Spinal cord (tissue), 10 donors: ENCODE data around the gene PPY. TPM values are rescaled to one million over a fixed set of nuclear protein-coding genes. Genes with fewer than 3 reads are reported as not detected.
"Not testable (repeated sequence)": the region's sequence is repeated elsewhere in the genome, so short reads cannot be mapped to it uniquely, and the experiment has no call there.

ENCODE experiments used
- DNase-seq, 6 donors: peaks; one replicate each; pipeline versions ENCODE4 v3.0.0 to v3.0.0-alpha.2; 2013 to 2015; ENCODE audit warnings: low spot score in 6 of 6, low read depth in 4 of 6
- H3K27ac ChIP-seq: one replicate; pipeline ENCODE4 v1.5.1; 2013; ENCODE audit warnings: low read depth, low read length, control low read depth
- H3K27me3 ChIP-seq: one replicate; pipeline ENCODE4 v1.6.1; 2013; ENCODE audit warnings: low read length; ENCODE audit not compliant: control insufficient read depth, insufficient read depth
- H3K36me3 ChIP-seq: one replicate; pipeline ENCODE4 v1.6.1; 2013; ENCODE audit warnings: low read length; ENCODE audit not compliant: control insufficient read depth, insufficient read depth
- H3K4me1 ChIP-seq: one replicate; pipeline ENCODE4 v1.6.1; 2013; ENCODE audit warnings: low read length; ENCODE audit not compliant: control insufficient read depth, insufficient read depth
- H3K4me3 ChIP-seq: one replicate; pipeline ENCODE4 v1.5.1; 2013; ENCODE audit warnings: low read depth, low read length, control low read depth
- H3K9me3 ChIP-seq: one replicate; pipeline ENCODE4 v1.6.1; 2013; ENCODE audit warnings: low read length; ENCODE audit not compliant: control insufficient read depth, insufficient read depth
- WGBS: methylation state at CpG from one replicate; pipeline ENCODE4 v1.1.5; 2013; ENCODE audit warnings: missing lambda C conversion rate; ENCODE audit not compliant: insufficient coverage; 5-methylcytosine and 5-hydroxymethylcytosine counted together
- polyA plus RNA-seq, 2 donors: library from polyadenylated mRNA; unstranded; fragments of 120-200 nt; gene quantifications; one replicate each; pipeline ENCODE4 v1.2.1, GENCODE V29; 2013; ENCODE audit not compliant: insufficient read length in 2 of 2
- total RNA-seq, 2 donors: library from RNA; depleted of rRNA in 1 of 2; stranded (reverse); fragments of 120-200 nt in 1 of 2; fragments of >200 nt in 1 of 2; gene quantifications; one replicate each; pipeline versions ENCODE4 v1.2.3 to v1.2.4, GENCODE V29; 2013 to 2014
- donor health status: healthy.

Gene PPY
- total and polyA plus RNA-seq, 4 donors, result not detected

DNA sequence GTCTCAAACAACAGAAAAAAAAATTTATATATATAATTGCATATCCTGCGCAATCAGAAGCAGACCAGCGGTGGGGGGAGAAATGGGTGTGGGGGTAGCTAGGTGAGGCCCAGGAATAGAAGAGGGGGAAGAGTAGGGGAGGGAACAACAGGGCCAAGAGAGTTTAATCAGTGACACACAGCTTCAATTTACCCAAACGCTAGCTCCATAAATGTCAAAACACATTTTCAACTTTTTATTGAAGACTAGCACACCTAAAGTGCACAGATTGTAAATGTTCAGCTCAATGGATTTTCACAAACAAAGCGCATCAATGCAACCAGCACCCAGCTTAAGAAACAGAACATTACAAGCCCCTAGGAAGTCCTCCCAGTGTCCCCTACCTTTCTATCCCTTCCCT lies 37.4 kb upstream of the PPY start:
- H3K27ac ChIP-seq, result no peak overlapping the region
- H3K4me1 ChIP-seq, result peaks cover 17% of the 10 kb centered on the region
- H3K36me3 ChIP-seq, result no peaks in the 10 kb centered on the region
- 86% methylated on average over 1 of the region's 4 CpGs for WGBS
- peak in 1 of 6 donors; percentile 16 for DNase-seq
- H3K9me3 ChIP-seq, result no peaks in the 10 kb centered on the region
- H3K27me3 ChIP-seq, result peaks cover 21% of the 10 kb centered on the region
- H3K4me3 ChIP-seq, result no peak overlapping the region

- 73% methylated on average over 6 of the region's 7 CpGs for WGBS
- peak in 1 of 6 donors; percentile 11 for DNase-seq
- peaks cover 10% of the 10 kb centered on the region for H3K4me1 ChIP-seq
- peaks cover 18% of the 10 kb centered on the region for H3K27me3 ChIP-seq
- no peak overlapping the region for H3K4me3 ChIP-seq
- no peak overlapping the region for H3K27ac ChIP-seq
- no peaks in the 10 kb centered on the region for H3K9me3 ChIP-seq
- H3K36me3 ChIP-seq, result no peaks in the 10 kb centered on the region
These were observed 36.7 kb upstream of the PPY start for GRCh38 chr17:43979011-43979410.

DNA sequence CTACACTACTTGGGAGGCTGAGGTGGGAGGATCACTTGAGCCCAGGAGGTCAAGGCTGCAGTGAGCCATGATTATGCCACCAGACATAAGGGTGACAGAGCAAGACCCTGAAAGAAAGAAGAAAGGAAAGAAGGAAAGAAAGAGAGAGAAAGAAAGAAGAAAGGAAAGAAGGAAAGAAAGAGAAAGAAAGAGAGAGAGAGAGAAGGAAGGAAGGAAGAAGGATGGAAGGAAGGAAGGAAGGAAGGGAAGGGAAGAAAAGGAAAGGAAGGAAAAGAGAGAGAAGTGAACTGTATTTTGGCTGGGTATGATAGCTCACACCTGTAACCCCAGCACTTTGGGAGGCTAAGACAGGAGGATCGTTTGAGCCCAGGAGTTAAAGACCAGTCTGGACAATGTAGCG lies 35.8 kb upstream of the PPY start:
- no peak for DNase-seq
- H3K4me3 ChIP-seq, result no peak overlapping the region
- no peak overlapping the region for H3K27ac ChIP-seq
- no peaks in the 10 kb centered on the region for H3K9me3 ChIP-seq
- no peaks in the 10 kb centered on the region for H3K36me3 ChIP-seq
- H3K27me3 ChIP-seq, result peaks cover 10% of the 10 kb centered on the region
- peaks cover under 1% of the 10 kb centered on the region for H3K4me1 ChIP-seq
- WGBS, result no CpG with 5 or more reads among the region's 2 CpGs

DNA sequence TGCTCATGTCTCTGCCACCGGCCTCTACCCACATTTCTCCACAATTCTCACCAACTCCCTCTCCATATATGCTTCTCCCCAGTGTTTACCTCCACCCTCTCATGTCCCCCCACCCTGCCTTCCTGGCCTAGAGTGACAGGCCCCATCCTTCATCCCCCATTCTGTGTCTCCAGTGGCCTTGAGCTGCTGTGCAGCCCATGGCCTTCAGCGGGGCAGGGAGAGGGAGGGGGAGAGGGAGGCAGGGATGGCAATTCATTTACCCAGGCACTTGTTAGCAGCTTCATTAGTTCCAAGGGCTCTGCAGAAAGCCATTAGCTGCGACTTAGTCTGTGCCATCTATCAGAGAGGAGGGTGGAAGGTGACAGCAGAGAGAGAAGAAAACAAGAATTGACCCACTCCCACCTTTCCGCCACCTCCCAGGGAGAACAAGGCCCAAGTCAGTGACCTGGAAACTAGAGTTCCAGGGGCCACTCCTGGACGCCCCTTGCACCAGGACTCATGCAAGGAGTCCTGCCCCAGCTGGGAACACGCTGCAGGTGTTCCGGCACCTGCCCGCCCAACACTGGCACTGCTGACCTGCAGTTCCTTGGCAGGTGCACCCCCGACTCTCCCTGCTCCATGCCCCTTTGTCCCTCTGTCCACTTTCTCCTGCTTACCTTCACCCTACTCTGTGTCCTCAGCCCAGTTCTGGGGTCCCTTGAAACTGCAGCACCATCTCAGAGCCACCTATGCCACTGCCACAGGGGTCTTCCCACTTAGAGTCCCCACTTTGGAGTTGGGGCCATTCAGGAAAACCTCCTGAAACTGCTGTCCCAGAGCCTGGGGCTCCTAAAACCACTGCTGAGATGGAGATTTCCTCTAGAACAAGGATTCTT lies 34.9 kb upstream of the PPY start:
- H3K36me3 ChIP-seq, result no peaks in the 10 kb centered on the region
- WGBS, result 85% methylated on average over 7 of the region's 9 CpGs
- H3K9me3 ChIP-seq, result no peaks in the 10 kb centered on the region
- peaks cover 4% of the 10 kb centered on the region for H3K27me3 ChIP-seq
- no peak overlapping the region for H3K4me3 ChIP-seq
- no peaks in the 10 kb centered on the region for H3K4me1 ChIP-seq
- DNase-seq, result peak in 1 of 6 donors; percentile 62
- no peak overlapping the region for H3K27ac ChIP-seq

DNA sequence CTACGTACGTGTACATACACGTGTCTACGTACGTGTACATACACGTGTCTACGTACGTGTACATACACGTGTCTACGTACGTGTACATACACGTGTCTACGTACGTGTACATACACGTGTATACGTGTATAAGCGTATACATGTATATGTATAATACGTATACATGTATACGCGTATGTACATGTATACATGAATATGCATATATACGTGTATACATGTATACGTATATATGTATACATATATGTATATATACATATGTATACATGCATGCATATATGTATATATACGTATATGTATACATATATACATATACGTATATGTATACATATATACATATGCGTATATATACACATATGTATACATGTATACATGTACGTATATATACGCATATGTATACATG lies 33.6 kb upstream of the PPY start:
- WGBS, result no CpG with 5 or more reads among the region's 27 CpGs
- DNase-seq, result no peak
- no peaks in the 10 kb centered on the region for H3K36me3 ChIP-seq
- H3K4me1 ChIP-seq, result no peaks in the 10 kb centered on the region
- H3K9me3 ChIP-seq, result no peaks in the 10 kb centered on the region
- peaks cover 2% of the 10 kb centered on the region for H3K27me3 ChIP-seq
- no peak overlapping the region for H3K4me3 ChIP-seq
- no peak overlapping the region for H3K27ac ChIP-seq

- Histone ChIP-seq H3K27me3 (peaks cover 2% of the 10 kb centered on the region), H3K27ac (no peak overlapping the region), H3K36me3 (no peaks in the 10 kb centered on the region), H3K4me1 (no peaks in the 10 kb centered on the region), H3K9me3 (no peaks in the 10 kb centered on the region), H3K4me3 (no peak overlapping the region)
- peak in 1 of 6 donors; percentile 57 for DNase-seq
- WGBS, result 15% methylated on average over 5 of the region's 14 CpGs
These were observed 32.3 kb upstream of the PPY start for GRCh38 chr17:43974382-43975266.

DNA sequence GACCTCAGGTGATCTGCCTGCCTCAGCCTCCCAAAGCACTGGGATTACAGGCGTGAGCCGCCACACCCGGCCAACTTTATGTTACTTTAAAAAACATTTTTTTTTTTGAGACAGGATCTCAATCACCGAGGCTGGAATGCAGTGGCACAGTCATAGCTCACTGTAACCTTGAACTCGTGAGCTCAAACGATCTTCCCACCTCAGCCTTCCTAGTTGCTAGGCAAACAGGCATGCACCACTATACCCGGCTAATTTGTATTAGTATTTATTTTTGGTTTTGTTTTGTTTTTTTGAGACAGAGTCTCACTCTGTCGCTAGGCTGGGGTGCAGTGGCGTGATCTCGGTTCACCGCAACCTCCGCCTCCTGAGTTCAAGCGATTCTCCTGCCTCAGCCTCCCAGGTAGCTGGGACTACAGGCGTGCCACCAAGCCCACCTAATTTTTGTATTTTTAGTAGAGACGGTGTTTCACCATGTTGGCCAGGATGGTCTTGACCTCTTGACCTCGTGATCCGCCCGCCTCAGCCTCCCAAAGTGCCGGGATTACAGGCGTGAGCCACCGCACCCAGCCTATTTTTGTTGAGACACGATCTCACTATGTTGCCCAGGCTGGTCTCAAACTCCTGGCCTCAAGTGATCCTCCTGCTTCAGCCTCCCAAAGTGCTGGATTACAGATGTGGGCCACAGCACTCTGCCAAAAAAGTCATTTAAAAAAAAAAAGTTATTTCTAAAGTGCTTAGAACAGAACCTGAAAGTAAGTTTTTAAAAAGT lies 30.4 kb upstream of the PPY start:
- not testable (repeated sequence) for DNase-seq, H3K4me3 ChIP-seq, H3K4me1 ChIP-seq, H3K36me3 ChIP-seq, H3K27me3 ChIP-seq, H3K27ac ChIP-seq, H3K9me3 ChIP-seq
- 87% methylated on average over 14 of the region's 22 CpGs for WGBS

DNA sequence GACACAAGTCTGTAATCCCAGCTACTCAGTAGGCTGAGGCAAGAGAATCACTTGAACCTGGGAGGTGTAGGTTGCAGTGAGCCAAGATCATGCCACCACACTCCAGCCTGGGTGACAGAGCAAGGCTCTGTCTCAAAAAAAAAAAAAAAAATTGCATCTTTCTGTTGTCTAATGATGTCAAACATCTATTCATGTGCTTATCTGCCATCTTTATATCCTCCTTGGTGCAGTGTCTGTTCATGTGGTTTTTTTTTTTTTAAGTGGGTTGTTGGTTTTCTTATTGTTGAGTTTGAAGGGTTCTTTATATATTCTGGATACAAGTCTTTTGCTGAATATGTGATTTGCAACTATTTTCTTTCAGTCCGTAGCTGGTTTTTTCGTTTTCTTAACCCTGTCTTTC lies 29.2 kb upstream of the PPY start:
- WGBS, result no CpG with 5 or more reads among the region's 2 CpGs

GRCh38 chr17:43970366-43970765 lies 28.1 kb upstream of the PPY start:
- Histone ChIP-seq H3K27me3 (peaks cover 2% of the 10 kb centered on the region), H3K9me3 (no peaks in the 10 kb centered on the region), H3K36me3 (no peaks in the 10 kb centered on the region), H3K4me1 (no peaks in the 10 kb centered on the region), H3K4me3 (no peak overlapping the region), H3K27ac (no peak overlapping the region)
- WGBS, result 77% methylated on average over 2 of the region's 4 CpGs
- DNase-seq, result no peak

More for the DNA sequence above, 29.2 kb upstream of the PPY start:
- DNase-seq, H3K9me3 ChIP-seq, H3K27ac ChIP-seq, H3K27me3 ChIP-seq, H3K4me1 ChIP-seq, H3K36me3 ChIP-seq, H3K4me3 ChIP-seq: not testable (repeated sequence)
